ENCODE results near the gene POT1.

- no peak for TF ChIP-seq ELF4 (IDR thresholded peaks at IDR 0.05)
- TF ChIP-seq FOXA1 (IDR thresholded peaks at IDR 0.05): no peak
- TF ChIP-seq ARNT (IDR thresholded peaks at IDR 0.05): no peak
- TF ChIP-seq L3MBTL2 (conservative IDR thresholded peaks at IDR 0.05): no peak
- no peak for TF ChIP-seq FOXM1 (IDR thresholded peaks at IDR 0.05; ENCODE audit: borderline replicate concordance)
- no peak for TF ChIP-seq CTBP1 (IDR thresholded peaks at IDR 0.05; ENCODE audit: borderline replicate concordance)
- no peak for TF ChIP-seq BHLHE40 (IDR thresholded peaks at IDR 0.05; ENCODE audit: borderline replicate concordance)
Measured at GRCh38 chr7:124790645-124791044, 139.0 kb downstream of the POT1 start.

Measured in HEK293T (cell line).